Measurements from ENCODE around the gene ACTG1.

- TF ChIP-seq SUZ12 (IDR thresholded peaks at IDR 0.05; ENCODE audit: extremely low read depth, insufficient read depth, insufficient read length) = no peak
- no peak for TF ChIP-seq YY1 (IDR thresholded peaks at IDR 0.05; ENCODE audit: insufficient read depth, insufficient read length)
These were observed 24.2 kb downstream of the ACTG1 start for GRCh38 chr17:81488276-81488860.

Data from NT2/D1 (cell line).